MV-4-11 (cell line): ENCODE results near the gene OR6K2.
"Not testable (repeated sequence)": the region's sequence is repeated elsewhere in the genome, so short reads cannot be mapped to it uniquely, and the experiment has no call there.

Experiments used
- DNase-seq: peaks from one replicate; lab custom pipeline; 2025; lab: John Stamatoyannopoulos, UW

Gene OR6K2

GRCh38 chr1:158700552-158700951 is at the start of gene OR6K2:
Gene OR6K2 (minus strand): TSS chr1:158700652. CDS start chr1:158700652, 0 bp downstream.
- DNase-seq = no peak

- no peak for DNase-seq
Observed at GRCh38 chr1:158735848-158736247, 35.4 kb upstream of the OR6K2 start.

GRCh38 chr1:158732524-158732923 is 32.1 kb upstream of the OR6K2 start:
- DNase-seq = no peak

DNA sequence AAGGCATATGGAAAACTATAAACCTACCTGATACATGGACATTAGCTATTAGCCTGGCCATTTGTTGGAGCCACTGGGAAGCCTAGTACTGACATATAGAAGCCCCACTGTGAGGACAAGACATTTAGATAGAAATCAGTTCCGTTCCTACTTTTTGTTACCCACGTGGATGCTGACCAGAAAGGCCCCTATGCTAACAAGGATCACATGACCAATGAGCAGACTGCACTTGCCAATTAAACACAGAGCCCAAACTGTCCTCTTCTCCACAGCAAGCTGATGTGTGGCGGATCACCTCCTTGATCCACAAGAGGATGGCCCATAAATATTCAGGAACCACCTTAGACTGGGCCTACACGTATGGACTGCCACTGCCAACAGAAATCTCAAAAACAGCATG is 31.3 kb upstream of the OR6K2 start:
- no peak for DNase-seq

- no peak for DNase-seq
Observed at GRCh38 chr1:158730453-158730852, 30.0 kb upstream of the OR6K2 start.

DNA sequence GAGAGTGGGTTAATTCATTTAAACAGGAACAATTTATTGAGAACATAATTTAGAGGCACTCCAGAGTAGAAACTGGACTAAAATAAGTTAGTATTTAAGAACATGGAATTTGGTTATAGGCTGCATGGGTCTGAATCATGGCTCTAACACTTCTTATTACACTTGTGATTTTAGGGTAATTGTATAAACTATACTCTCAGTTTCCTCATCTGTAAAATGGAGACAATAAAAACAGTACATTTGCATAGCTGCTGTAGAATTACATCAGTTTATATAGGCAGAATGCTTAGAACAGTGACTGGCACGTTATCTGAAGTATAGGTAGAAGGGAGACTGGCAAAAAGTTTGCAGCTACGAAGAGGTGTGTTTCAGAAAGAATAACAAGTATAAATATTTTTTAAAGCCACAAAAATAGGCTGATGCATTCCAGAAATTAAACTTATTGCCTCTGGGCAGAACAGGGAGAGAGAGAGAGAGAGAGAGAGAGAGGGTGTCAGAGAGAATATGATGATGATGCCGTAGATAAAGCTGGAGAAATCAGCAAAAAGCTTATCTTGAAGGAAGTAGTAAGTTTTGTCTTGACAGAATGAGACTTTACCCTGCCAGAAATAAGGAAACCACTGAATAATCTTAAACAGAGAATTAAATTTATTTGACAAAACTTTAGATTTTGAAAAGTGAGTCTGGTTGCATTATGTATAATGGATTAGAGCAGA is 28.2 kb upstream of the OR6K2 start:
- DNase-seq = no peak

DNA sequence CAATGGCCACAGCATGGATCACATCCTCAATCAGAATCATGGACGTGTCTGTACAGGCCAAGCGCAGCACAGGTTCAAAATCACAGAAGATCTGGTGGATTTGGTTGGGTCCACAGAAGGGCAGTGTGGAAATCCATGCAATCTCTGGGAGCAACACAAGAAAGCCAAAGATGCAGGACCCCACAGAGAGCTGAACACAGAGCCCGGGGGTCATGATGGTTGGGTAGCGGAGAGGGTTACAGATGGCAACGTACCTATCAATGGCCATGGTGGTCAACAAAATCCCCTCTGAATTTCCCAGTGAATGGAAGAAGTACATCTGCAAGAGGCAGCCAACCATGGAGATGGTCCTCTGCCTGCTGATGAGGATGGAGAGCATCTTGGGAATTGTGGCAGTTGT is 24.0 kb upstream of the OR6K2 start:
- no peak for DNase-seq

DNA sequence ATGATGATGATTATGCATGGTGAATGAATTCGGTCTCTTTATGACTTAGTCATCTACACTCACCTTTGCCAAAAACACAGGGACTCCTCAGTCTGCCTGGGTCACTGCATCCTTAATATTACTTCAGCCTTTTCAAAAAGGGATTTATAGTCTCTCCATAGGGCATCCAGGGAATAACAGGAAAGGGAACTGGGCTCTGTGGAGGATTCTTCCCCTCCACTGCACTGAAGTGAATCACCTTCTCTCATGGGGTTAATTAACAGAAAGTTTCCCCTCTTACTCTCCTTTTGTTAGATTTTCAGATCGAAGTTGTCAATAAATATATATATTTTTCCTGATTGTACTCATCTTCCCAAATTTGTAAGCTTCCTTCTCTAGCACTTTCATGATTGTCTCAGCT is 20.2 kb upstream of the OR6K2 start, which contains the start of gene OR6K3:
Gene OR6K3 (minus strand): TSS at position 101 of the 400 bp plus-strand sequence. CDS start 2,605 bp downstream, outside the sequence.
- no peak for DNase-seq

DNA sequence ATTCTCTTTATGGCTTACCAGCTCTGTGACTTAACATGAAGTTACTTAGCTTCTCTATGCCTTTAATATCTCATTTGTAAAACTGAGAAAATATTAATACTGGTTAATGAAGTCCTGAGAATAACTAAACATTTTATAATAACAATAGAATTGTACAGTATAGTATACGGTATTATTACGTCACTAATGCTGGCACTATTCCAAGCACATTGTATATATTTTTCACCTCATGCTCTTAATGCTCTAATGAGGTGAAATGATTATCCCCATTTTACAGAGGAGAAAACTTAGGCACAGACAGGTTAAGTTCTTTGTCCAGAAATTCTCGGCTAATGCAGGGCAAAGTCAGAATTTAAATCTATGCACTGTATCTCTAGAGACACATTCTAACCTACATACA is 19.2 kb upstream of the OR6K2 start:
- DNase-seq = no peak

- no peak for DNase-seq
Observed at GRCh38 chr1:158717344-158717743, 16.9 kb upstream of the OR6K2 start.

- DNase-seq = no peak
Observed at GRCh38 chr1:158716335-158716734, 15.9 kb upstream of the OR6K2 start.

DNA sequence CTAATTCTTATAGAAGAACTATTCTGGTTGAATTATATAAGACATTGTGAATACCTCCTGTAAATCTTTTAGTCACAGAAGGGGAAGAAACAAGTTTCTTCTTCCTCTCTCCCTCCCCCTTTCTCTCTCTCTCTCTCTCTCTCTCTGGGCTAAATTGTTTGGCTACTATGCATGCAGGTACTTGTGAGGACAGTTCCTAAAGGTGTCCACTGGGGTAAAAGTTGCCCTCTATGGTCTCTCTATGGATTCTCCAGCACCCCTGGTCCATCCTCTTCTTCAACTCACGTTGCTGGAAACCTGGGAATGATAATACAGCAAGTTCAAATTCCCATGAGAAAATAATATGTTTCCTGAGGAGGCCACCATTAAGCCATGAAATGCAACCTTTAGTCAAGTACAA is 14.3 kb upstream of the OR6K2 start:
- DNase-seq = no peak

- no peak for DNase-seq
Observed at GRCh38 chr1:158711098-158711497, 10.6 kb upstream of the OR6K2 start.

GRCh38 chr1:158706096-158706495 is 5.6 kb upstream of the OR6K2 start:
- no peak for DNase-seq

GRCh38 chr1:158694596-158694995 is 5.9 kb downstream of the OR6K2 start:
- DNase-seq = no peak

- DNase-seq = no peak
Observed at GRCh38 chr1:158692356-158692755, 8.1 kb downstream of the OR6K2 start.

DNA sequence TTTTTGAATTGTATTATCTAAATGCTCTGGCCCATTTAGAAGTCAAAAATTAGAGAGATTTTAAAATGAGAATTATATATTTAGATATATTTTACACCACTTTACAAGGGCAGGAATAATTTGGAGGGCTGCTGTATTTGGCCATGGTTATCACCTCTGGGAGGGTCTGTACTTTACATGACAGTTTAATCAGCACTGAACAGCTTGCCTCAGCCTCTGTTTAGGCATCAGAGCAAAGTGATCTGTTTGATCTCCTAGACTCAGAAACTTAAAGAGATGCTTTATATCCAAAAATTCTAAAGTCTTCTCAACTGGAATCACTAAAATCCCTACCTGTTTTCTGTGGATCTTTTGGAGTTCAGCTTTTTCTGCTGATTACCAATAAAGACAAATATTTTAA is 8.5 kb downstream of the OR6K2 start:
- DNase-seq = no peak

GRCh38 chr1:158691149-158691548 is 9.3 kb downstream of the OR6K2 start:
- DNase-seq = not testable (repeated sequence)

DNA sequence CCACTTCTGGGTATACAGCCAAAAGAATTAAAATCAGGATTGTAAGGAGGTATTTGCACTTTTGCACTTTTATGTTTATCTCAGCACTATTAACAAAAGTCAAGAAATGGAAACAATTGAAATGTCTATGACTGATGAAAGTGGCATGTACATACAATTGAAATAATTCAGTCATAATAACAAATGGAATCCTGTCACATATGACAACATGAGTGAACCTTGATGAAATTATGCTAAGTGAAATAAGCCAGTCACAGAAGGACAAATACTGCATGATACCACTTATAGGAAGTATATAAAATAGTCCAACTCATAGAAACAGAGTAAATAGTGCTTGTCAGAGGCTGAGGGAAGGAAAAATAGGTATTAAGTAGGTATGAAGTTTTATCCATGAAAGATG is 10.6 kb downstream of the OR6K2 start:
- DNase-seq = no peak

GRCh38 chr1:158689110-158689509 is 11.3 kb downstream of the OR6K2 start:
- no peak for DNase-seq

DNA sequence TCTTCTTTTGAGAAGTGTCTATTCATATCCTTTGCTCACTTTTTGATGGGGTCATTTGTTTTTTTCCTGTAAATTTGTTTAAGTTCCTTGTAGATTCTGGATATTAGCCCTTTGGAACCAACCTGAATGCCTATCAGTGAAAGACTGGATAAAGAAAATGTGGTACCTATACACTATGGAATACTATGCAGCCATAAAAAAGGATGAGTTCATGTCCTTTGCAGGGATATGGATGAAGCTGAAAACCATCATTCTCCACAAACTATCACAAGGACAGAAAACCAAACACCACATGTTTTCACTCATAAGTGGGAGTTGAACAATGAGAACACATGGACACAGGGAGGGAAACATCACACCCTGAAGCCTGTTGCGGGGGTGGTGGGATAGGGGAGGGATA is 12.1 kb downstream of the OR6K2 start:
- not testable (repeated sequence) for DNase-seq

GRCh38 chr1:158687037-158687436 is 13.4 kb downstream of the OR6K2 start:
- DNase-seq = no peak

DNA sequence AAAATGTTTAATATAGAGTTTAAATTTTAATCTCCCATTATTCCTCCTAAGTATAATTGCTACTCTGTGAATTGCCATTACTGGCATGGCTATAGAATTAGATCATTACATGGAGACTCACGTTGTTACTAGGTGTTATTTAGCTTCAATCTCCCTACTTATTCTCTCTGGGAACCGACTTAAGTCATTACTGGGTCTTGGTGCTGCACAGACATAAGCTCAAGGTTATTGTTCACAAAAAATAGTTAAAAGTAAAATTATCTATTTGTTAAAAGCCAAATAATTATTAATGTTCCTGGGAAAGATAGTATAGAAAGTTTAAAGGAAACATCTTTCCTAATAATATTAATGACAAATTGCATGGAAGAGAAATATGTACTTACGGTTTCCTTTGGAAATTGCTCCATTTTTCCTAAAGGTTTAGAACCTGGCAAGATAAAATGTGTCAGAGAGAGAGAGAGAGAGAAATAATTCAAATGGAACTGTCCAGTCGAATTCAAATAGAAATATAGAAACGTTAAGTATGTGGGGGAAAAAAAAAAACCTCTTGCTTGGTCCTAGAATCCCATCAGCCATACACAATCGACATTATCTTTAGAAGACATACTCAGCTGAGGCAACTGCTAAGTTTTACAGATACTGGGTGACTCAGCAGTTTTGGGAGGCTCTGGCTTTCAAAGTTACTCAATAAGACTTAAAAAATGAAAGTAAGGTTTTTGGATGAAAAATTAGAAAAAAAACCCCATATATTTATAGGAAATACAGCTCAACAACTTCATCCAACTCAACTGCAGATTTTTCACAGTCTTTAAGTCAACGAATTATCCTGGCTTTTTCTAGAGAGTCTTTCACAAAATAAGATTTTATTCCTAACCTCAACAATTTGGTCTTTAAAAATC is 14.1 kb downstream of the OR6K2 start, which contains the start of gene SPTA1:
Gene SPTA1 (minus strand): TSS at position 605 of the 899 bp plus-strand sequence. CDS start 198 bp downstream, at position 407.
- DNase-seq = peak; percentile 28
